Mesenteric fat pad (tissue), 1 donor: Measurements from ENCODE around the gene ADSS1. TPM values are rescaled to one million over a fixed set of nuclear protein-coding genes. Genes with fewer than 3 reads are reported as not detected.
A peak's percentile ranks its signal among the peaks of the same experiment; 100 is the strongest.
"Not testable (repeated sequence)": the region's sequence is repeated elsewhere in the genome, so short reads cannot be mapped to it uniquely, and the experiment has no call there.

ENCODE experiments used
- DNase-seq: peaks from one replicate; pipeline ENCODE4 v3.0.0-alpha.2; 2020; ENCODE audit warnings: low spot score
- total RNA-seq: library from RNA; stranded (reverse); fragmentation: NEBNext Ultra II Directional; extraction: Animal tissue kit (Norgen Biotek cat#: 25700); gene quantifications from one replicate; pipeline ENCODE4 v1.2.1, GENCODE V29; 2021
- donor health status: DM: yes; HTN: yes; CAD: no.

The ADSS1 gene
- total RNA-seq, 1 donor from 2014 or later, result 5.2 TPM

DNA sequence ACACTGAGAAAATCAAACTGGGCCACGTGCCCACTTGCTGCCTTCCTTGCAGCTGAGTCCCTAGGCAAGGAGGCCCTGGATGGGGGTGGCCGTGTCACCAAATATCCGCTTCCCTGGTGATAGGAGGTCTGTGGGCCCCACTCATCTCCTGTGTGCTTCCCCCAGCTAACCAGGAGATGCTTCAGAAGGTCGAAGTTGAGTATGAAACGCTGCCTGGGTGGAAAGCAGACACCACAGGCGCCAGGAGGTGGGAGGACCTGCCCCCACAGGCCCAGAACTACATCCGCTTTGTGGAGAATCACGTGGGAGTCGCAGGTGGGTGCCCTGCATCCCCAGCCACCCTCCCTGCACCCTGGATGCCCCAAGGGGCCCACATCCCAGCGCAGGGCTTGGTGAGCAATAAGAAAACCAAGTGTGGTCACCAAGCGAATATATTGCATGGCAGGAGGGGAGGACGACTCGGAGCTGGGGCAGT is 22.1 kb downstream of the ADSS1 start:
- no peak for DNase-seq

DNA sequence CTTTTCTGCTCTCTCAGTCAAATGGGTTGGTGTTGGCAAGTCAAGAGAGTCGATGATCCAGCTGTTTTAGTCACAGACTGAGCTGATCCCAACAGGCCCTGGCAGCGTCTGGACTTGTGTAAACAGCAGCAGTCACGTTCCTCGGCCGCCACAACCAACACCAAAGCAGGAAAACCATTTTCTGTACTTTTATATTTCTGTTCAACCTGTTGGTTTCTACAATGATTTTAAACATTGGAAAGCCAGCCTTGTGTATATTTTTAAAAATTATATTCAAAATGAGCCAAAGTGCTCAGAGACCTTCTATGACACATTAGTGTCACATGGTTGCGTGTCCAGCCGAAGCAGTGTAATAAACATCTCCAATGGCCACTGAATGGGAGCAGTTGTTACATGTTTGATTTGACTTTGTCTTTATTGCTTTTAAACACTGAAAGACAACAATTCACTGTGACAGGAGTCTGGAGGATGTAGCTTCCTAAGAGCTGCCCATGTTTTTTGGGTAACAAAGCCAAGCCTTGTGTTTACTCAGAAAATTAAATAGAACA is 23.0 kb downstream of the ADSS1 start:
- no peak for DNase-seq

- DNase-seq, result no peak
These were observed 23.8 kb downstream of the ADSS1 start for GRCh38 chr14:104747876-104748275.

GRCh38 chr14:104749111-104749649 is 25.2 kb downstream of the ADSS1 start:
- DNase-seq, result no peak

DNA sequence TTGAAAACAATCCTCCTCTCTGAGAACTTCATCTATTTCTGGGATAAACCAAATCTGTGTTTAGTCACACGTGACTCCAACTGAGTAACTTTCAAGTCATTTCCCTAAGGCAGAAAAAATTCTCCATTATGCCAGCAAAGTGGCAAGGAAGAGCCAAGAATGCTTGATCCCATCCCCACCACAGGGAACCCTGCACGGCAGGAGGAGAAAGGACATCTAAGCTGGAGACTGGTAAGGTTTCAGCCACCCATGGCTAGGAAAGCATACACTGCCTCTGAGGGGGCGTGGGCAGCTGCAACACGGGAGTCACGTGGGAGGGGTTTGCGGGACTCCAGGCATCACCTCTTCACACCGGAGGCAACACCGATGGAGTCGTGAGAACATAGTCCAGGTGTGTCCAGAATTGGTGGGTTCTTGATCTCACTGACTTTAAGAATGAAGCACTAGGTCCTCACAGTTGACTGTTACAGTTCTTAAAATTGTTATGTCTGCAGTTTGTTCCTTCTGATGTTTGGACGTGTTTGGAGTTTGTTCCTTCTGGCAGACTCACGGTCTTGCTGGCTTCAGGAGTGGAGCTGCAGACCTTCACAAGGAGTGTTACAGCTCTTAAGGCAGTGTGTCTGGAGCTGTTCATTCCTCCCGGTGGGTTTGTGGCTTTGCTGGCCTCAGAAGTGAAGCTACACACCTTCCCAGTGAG is 26.2 kb downstream of the ADSS1 start:
- DNase-seq, result no peak

GRCh38 chr14:104750753-104751057 is 26.7 kb downstream of the ADSS1 start:
- not testable (repeated sequence) for DNase-seq

DNA sequence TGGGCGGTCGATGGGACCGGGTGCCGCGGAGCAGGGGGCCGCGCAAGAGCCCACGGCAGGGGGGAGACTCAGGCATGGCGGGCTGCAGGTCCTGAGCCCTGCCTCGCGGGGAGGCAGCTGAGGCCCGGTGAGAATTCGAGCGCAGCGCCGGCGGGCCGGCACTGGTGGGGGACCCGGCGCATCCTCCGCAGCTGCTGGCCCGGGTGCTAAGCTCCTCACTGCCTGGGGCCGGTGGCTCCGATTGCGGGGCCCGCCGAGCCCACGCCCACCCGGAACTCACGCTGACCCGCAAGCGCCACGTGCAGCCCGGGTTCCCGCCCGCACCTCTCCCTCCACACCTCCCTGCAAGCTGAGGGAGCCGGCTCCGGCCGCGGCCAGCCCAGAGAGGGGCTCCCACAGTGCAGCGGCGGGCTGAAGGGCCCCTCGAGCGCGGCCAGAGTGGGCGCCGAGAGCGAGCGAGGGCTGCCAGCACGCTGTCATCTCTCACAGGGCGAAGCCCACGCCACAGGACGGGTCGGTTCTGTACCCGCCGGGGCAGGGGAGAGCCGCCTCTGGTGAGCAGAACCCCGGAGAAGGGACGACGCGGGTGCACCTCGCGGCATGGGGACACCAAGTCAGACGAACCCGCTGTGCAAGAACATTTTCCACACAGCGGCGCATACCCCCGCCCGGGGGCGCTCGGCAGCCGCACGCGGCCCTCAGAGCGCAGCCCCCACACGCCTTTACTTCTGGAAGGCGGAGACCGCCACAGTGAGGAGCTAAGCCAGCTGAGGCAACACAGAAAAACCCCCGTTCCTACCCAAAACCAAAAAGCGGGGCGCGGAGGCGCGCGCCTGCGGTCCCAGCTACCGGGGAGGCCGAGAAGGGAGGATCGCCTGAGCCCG is 27.8 kb downstream of the ADSS1 start:
- no peak for DNase-seq

GRCh38 chr14:104752423-104752734 is 28.4 kb downstream of the ADSS1 start:
- no peak for DNase-seq

- peak; percentile 100 for DNase-seq
These were observed 28.9 kb downstream of the ADSS1 start, which contains the start of gene SIVA1 for GRCh38 chr14:104752735-104753527. Gene SIVA1, plus strand, starts transcription at chr14:104753147. Its CDS starts 55 bp downstream, at chr14:104753202.

DNA sequence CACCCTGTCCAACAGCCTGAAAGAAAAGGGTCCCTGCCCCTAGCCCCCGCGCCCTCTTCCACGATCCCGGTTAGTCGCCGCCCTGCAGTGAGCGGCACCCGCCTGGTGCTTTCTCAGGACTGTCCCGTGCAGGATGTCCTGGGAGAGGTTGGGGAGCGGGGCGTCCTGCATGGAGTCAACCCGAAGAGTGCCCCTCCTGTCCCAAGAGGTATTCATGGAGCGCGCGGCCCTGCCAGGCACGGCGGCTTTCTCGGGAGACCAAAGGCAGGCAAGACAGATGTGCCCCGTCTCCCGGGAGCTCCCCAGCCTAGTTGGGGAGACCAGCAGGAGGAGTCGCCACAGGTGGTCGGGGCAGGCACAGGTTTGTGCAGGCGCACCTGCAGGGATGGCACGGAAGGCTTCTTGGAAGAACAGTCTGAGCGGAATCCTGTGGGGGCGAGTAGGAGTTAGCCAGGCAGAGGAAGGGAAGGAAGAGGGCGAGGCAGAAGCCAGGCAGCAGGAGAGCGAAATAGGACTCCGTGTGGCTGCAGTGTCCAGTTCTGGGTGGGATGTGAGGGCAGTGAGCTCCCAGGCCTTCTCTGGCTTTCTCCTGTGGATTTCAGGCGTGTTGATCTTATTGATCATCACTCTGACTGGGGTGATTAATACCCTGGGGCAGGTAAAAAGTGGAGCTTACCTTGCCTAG is 29.6 kb downstream of the ADSS1 start:
- DNase-seq, result no peak

DNA sequence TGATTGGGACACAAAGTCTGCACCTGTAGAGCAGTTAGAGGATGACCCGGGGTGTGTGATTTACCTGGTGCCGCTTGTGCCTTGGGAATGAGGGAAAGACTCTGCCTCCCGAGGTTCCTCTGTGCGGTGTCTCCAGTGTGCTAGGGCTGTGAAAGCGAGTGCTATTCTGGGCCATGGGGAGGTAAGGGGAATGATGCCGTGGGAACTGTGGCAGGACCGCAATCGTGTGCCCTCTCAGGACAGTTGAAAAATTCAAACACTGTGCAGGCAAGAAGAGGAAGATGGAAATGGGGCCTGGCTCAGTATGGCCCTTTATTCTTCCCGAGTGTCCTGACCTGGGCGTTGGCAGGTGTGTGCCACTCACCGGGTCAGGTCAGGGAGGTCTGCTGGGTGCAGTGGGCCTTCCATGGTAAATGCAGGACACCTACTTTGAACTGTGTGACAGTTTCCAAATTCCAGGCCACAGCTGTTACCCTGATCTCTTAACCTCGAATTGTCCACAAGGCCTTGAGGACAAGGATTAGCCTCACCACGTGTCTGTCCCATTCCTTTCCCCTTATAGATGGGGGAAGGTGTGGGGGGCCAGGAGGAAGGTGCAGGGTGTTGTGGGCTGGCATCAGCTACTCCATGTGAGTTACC is 30.3 kb downstream of the ADSS1 start:
- no peak for DNase-seq

- no peak for DNase-seq
These were observed 31.6 kb downstream of the ADSS1 start for GRCh38 chr14:104755621-104756020.

DNA sequence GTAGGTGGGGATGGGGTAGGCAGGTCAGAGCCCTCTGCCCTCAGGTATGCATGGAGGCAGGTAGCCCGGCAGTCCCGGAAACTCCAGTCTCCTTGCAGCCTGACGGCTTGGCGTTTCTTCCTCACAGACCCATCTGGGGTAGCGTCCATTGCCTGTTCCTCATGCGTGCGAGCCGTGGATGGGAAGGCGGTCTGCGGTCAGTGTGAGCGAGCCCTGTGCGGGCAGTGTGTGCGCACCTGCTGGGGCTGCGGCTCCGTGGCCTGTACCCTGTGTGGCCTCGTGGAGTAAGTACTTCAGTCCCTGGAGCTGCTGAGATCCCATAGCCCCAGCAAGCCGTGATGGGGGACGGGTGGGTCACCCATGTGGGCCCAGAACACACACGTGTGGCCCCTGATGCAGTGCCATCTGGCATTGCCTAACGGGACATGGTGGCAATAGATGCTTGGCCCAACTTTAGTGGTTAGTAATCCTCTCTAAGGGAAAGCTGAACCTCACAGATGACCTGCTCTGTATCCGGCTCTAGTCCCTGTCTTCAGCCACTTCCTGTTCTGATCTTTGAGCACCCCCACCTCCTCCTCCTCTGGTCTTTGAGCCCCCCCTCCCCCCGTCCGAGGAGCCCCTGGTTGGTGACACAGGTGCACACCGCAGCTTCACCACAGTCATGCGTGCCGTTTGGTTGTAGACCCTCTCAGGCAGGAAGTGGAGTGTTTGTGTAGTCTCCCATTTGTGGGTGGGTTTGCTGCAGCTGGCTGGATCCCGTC is 32.6 kb downstream of the ADSS1 start:
- DNase-seq, result no peak

DNA sequence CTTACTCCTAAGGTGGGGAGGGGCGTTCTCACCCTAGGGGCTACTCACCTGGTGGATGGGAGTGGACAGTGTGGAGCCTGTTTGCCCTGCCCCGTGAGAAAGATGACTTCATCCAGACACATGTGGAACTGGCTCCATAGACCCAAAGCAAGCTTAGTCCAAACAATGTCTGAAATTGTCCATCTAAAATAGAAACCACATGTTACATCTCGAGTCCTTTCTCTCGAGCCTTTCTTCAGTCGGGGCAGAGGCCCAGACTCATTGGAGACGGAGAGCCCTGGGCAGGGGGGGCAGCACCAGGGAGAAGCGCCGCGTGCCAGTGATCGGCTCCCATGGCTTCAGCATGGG is 33.2 kb downstream of the ADSS1 start:
- no peak for DNase-seq

DNA sequence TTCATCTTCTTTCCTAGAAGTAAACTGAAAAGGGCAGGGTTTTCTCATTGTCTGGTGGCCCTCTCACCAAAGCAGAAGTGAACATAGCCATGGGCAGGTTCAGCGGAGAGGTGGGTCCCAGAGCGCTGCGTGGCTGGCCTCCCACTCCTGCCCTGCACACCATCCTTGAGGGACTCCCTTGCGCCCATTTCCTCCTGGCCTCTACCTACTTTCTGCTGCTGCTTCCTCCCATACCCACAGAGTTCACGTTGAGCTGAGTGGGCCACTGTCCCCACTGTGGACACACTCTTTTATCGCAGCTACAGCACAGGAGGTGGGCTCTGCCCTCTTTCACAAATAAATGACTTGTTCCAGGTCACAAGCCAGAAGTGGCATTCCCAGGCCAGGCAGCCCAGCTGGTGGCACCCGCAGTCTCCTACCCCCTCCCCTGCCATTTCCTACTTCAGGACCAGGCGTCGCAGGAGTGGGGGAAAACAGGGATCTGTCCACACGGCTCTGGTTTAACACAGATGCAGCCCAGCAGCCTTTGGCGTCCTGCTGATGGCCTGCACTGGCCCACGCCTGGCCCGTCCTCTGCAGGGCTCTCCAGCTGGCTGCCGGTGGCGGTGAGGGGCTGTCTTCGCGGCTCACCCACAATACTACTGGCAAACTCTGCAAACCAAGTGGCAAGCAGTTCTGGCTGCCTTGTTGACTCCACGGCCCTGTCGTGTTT is 33.8 kb downstream of the ADSS1 start:
- DNase-seq, result no peak

DNA sequence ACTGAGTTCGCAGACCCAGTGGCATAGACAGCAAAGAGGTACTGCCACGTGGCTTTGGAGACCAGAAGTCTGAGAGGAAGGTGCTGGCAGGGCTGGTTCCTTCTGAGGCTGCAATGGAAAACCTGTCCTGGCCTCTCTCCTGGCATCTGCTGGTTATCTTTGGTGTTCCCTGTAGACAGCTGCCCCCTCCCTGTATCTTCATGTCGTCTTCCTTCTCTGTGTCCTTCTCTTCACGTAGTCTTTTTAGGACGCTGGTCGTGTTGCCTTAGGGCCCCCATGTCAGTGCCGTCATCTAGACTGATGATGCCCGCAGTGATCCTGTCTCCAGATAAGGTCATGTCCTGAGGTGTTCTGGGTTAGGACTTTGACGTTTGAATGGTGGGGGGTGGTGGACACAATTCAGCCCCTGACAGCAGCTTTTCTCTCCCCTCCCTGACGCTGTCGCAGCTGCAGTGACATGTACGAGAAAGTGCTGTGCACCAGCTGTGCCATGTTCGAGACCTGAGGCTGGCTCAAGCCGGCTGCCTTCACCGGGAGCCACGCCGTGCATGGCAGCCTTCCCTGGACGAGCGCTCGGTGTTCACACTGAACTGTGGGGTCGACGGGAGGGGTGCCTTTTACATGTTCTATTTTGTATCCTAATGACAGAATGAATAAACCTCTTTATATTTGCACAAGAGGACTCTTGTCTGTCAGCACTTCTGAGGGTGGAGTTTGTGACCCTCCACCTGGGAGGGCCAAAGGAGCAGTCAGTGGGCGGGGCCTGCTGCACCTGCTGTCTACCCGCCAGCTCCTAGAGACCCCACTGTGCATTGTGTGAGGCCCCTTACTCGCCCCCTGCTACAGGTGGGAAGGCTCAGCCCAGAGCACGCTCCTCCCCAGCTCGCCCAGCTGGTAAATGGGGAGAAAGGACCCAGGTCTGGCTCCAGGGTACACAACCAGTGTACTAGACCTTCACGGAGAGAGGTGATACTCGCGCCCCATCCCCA is 35.2 kb downstream of the ADSS1 start:
- DNase-seq, result no peak

GRCh38 chr14:104765517-104765916 is 41.5 kb downstream of the ADSS1 start:
- no peak for DNase-seq
